NCI-H2081 (cell line): ENCODE results near the gene RIN1.
A peak's percentile ranks its signal among the peaks of the same experiment; 100 is the strongest.

ENCODE experiments used
- DNase-seq, 2 experiments: peaks; one replicate each; lab custom pipeline; 2025; lab: John Stamatoyannopoulos, UW

Gene RIN1

GRCh38 chr11:66282468-66283455, 53.5 kb downstream of the RIN1 start:
- peak; percentile 97 to 98 for DNase-seq
